Measurements from ENCODE around the gene NAT14.
"Not testable (repeated sequence)": the region's sequence is repeated elsewhere in the genome, so short reads cannot be mapped to it uniquely, and the experiment has no call there.

DNA sequence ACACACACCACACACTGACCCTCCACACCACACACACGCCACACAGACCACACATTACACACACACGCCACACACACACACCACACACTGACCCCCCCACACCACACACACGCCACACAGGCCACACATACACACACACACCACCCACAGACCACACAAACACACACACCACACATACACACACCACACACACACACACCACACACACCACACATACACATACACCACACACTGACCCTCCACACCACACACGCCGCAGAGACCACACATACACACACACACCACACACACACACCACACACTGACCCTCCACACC lies 36.9 kb upstream of the NAT14 start:
- TF ChIP-seq POLR2A, POLR2AphosphoS5 (IDR thresholded peaks at IDR 0.05): not testable (repeated sequence)
- TF ChIP-seq, protein P1, sequence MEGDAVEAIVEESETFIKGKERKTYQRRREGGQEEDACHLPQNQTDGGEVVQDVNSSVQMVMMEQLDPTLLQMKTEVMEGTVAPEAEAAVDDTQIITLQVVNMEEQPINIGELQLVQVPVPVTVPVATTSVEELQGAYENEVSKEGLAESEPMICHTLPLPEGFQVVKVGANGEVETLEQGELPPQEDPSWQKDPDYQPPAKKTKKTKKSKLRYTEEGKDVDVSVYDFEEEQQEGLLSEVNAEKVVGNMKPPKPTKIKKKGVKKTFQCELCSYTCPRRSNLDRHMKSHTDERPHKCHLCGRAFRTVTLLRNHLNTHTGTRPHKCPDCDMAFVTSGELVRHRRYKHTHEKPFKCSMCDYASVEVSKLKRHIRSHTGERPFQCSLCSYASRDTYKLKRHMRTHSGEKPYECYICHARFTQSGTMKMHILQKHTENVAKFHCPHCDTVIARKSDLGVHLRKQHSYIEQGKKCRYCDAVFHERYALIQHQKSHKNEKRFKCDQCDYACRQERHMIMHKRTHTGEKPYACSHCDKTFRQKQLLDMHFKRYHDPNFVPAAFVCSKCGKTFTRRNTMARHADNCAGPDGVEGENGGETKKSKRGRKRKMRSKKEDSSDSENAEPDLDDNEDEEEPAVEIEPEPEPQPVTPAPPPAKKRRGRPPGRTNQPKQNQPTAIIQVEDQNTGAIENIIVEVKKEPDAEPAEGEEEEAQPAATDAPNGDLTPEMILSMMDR (IDR thresholded peaks at IDR 0.05): not testable (repeated sequence)
